ENCODE data around the gene PATZ1.

The PATZ1 gene

DNA sequence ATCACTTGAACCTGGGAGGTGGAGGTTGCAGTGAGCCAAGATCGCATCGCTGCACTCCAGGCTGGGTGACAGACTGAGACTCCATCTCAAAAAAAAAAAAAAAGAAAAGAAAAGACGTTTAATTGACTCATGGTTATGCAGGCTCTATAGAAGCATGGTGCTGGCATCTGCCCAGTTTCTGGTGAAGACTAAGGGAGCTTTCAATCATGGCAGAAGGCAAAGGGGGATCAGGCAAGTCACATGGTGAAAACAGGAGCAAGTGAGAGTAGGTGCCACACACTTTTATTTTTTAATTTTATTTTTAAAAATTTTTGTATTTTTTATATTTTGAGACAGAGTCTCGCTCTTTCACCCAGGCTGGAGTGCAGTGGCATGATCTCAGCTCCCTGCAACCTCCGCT, 8.4 kb upstream of the PATZ1 start:
- H3K4me3 ChIP-seq (ENCODE audit: low read depth, low read length) = no peak overlapping the region
- no peak overlapping the region for H3K27ac ChIP-seq (ENCODE audit: extremely low read depth, low read depth, low read length)
- ChIA-PET POLR2A (interaction anchor here (1.1 kb wide), 1 partner anchor 17 kb away, joined by 3 read pairs; no protein-coding TSS in a partner anchor), CTCF (no interaction called here)
- H3K9me3 ChIP-seq (ENCODE audit: control insufficient read depth, insufficient read depth, low read depth, low read length) = no peaks in the 10 kb centered on the region
- peak; percentile 58; the same call in 1 of the 2 replicates for TF ChIP-seq PRDM1 (tag by site-specific recombination; IDR thresholded peaks at IDR 0.05)
- no peak for TF ChIP-seq SP7 (tag by site-specific recombination; IDR thresholded peaks at IDR 0.05)
- no peaks in the 10 kb centered on the region for H3K36me3 ChIP-seq (ENCODE audit: control insufficient read depth in 2 of 2, insufficient read depth in 1 of 2, low read length in 2 of 2)
- H3K4me1 ChIP-seq (ENCODE audit: control insufficient read depth, insufficient read depth, low read length) = 0 out of 2 replicates have a peak, but pooled peaks cover 3% of the 10 kb centered on the region

DNA sequence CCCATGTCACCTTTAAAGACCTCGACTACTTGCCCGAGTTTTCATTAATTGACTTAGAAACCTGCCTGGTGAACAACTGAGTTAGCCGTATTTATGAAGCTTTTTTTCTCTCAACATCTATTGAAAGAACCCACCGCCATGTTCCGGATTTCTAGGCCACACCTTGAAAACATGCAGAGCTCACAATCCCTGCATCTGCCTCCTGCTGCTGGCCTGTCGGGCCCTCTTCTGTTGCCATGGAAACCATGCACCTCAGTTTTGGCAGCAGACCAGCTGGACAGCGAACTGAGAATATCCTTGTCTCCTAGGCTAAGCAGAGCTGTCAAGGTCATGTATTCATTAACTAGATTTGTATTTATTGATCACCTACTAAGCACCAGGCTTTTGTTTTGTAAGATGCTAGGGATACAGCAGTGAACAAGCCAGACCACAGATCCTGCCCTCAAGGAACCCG, 4.3 kb upstream of the PATZ1 start:
- H3K4me3 ChIP-seq (ENCODE audit: low read depth, low read length) = no peak overlapping the region
- H3K9me3 ChIP-seq (ENCODE audit: control insufficient read depth, insufficient read depth, low read depth, low read length) = no peaks in the 10 kb centered on the region
- no peak overlapping the region for H3K27ac ChIP-seq (ENCODE audit: extremely low read depth, low read depth, low read length)
- 0 out of 2 replicates have a peak, but pooled peaks cover 3% of the 10 kb centered on the region for H3K4me1 ChIP-seq (ENCODE audit: control insufficient read depth, insufficient read depth, low read length)
- ChIA-PET CTCF (no interaction called here), POLR2A (interaction anchor here (0.6 to 1.4 kb wide), 5 partner anchors 9 to 93 kb away, joined by 3 to 6 read pairs (median 4); partner anchors contain the start of gene DRG1)
- TF ChIP-seq ZBTB17 (tag by site-specific recombination; IDR thresholded peaks at IDR 0.05) (peak; percentile 67), KLF9 (tag by site-specific recombination; IDR thresholded peaks at IDR 0.05; ENCODE audit: low read depth) (no peak), ZBTB44 (tag by site-specific recombination; IDR thresholded peaks at IDR 0.05) (peak; percentile 99), ZNF621 (tag by site-specific recombination; IDR thresholded peaks at IDR 0.05) (no peak), ZIC2 (tag by site-specific recombination; IDR thresholded peaks at IDR 0.05) (0 out of 2 replicates have a peak, but pooled peaks have one; percentile 19), ZNF701 (tag by site-specific recombination; IDR thresholded peaks at IDR 0.05) (no peak), ZNF830 (tag by site-specific recombination; IDR thresholded peaks at IDR 0.05; ENCODE audit: low read depth) (no peak), ZBTB26 (tag by site-specific recombination; optimal IDR thresholded peaks at IDR 0.05) (no peak), ZNF747 (tag by site-specific recombination; IDR thresholded peaks at IDR 0.05) (no peak), ZNF600 (tag by site-specific recombination; IDR thresholded peaks at IDR 0.05) (peak; percentile 63; the same call in 1 of the 2 replicates), ZNF664 (tag by site-specific recombination; IDR thresholded peaks at IDR 0.05) (peak; percentile 94), ZNF510 (tag by site-specific recombination; IDR thresholded peaks at IDR 0.05; ENCODE audit: insufficient replicate concordance) (no peak), ZNF174 (tag by site-specific recombination; IDR thresholded peaks at IDR 0.05) (no peak), ZNF558 (tag by site-specific recombination; IDR thresholded peaks at IDR 0.05) (peak; percentile 56; the same call in 1 of the 2 replicates)
- TF ChIP-seq, protein P1, sequence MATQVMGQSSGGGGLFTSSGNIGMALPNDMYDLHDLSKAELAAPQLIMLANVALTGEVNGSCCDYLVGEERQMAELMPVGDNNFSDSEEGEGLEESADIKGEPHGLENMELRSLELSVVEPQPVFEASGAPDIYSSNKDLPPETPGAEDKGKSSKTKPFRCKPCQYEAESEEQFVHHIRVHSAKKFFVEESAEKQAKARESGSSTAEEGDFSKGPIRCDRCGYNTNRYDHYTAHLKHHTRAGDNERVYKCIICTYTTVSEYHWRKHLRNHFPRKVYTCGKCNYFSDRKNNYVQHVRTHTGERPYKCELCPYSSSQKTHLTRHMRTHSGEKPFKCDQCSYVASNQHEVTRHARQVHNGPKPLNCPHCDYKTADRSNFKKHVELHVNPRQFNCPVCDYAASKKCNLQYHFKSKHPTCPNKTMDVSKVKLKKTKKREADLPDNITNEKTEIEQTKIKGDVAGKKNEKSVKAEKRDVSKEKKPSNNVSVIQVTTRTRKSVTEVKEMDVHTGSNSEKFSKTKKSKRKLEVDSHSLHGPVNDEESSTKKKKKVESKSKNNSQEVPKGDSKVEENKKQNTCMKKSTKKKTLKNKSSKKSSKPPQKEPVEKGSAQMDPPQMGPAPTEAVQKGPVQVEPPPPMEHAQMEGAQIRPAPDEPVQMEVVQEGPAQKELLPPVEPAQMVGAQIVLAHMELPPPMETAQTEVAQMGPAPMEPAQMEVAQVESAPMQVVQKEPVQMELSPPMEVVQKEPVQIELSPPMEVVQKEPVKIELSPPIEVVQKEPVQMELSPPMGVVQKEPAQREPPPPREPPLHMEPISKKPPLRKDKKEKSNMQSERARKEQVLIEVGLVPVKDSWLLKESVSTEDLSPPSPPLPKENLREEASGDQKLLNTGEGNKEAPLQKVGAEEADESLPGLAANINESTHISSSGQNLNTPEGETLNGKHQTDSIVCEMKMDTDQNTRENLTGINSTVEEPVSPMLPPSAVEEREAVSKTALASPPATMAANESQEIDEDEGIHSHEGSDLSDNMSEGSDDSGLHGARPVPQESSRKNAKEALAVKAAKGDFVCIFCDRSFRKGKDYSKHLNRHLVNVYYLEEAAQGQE (tag by site-specific recombination; IDR thresholded peaks at IDR 0.05) = peak; percentile 64; the same call in 1 of the 2 replicates
- no peaks in the 10 kb centered on the region for H3K36me3 ChIP-seq (ENCODE audit: control insufficient read depth in 2 of 2, insufficient read depth in 1 of 2, low read length in 2 of 2)
